GM21423 (cell line): Measurements from ENCODE around the gene DNAAF9.
"Not testable (repeated sequence)": the region's sequence is repeated elsewhere in the genome, so short reads cannot be mapped to it uniquely, and the experiment has no call there.

ENCODE experiments used
- ATAC-seq: cut with Tn5 transposase; IDR thresholded peaks from one replicate; pipeline ENCODE4 v1.9.1; 2021; ENCODE audit warnings: mild to moderate bottlenecking, moderate library complexity; ENCODE audit not compliant: unreplicated experiment

Gene DNAAF9

DNA sequence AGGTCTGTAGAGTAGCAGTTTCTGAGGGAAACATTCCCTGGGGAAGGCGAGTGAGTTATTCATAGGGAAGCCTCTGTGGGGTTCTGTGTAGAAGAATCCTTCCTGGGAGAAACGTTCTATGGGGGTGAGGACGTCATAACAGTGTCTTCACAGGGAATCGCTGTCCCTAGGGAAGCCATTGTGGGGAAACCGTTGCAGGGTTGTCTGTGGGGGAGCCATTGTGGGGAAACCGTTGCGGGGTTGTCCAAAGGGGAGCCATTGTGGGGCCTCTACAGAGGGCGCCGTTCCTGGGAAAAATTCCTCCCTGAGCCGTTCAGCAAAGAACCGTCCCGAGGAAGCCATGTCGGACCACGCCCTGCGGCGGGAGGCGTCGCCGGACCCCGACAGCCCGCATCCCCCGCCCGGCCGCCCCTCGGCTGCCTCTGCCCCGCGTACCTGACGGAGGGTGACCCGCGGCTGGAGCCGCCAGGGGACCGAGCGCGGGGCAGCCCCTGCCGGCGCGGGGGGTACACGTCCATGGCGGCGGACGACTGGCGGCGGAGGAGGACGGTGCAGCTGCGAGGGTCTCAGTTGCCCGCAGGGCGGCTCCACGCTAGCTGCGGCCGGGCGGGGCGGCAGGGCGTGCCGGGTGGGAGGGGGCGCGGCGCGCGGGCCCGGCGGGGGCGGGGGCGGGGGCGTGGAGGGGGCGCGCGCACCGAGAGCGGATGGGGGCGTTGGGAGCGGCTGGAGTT is at the start of gene DNAAF9:
TSS of gene DNAAF9 (minus strand) at position 630 of the 731 bp plus-strand sequence. CDS start at position 518, 112 bp downstream.
- ATAC-seq = peak; percentile 38

DNA sequence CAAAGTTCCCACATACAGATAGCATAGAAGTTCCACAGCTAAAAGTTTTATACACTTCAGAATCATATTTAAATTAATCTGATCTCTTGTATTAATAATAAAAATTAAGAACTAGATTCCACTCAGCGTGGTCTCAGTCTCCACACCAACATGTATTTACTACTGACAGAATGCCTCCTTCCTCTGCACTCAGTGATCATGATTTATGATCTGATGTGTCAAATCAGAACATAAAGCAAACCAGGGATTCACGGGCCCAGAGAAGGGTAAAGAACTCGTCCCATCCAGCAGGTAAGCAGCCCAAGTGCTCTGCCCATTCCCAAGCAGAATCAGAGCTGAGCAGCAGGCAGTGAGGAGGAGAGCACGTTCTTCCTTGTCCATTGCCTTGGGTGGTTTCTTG is 49.2 kb upstream of the DNAAF9 start:
- ATAC-seq = no peak

DNA sequence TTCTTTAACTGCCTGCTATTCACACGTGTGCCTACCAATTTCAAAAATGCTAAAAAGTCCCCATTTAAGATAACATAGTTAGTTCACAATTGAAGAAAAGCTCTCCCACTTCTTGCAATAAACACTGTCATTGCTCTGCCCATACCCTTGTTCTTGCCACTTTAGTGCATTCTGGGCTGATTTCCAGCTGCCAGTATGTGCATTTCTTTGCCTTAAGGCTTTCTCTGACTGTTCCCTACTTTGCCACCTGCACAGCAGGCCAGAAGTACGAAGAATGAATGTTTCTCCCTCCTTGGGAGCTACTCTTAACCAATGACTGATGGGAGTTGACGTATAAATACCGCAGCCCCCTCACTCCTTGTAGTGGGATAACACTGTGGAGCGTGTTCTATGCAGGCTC is 47.4 kb upstream of the DNAAF9 start:
- ATAC-seq = no peak

DNA sequence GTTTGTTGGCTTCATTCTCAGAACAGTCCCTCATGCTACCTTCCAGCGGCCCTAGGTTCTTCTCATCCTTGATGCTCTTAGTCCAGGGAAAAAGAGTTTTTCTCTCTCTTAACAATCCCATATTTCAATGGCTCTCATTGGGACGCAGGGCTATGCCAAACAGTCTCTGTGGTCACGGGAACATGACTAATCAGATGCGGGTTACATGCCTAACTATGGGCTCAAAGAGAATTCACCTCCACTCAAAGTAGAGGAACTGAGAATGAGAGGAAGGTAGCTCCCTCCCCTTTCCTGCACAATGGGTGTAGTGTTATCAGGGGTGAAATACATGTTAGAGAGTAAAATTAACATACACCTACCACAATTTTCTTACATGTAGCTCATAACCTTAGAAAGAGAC is 45.2 kb upstream of the DNAAF9 start:
- ATAC-seq = no peak

- ATAC-seq = no peak
Measured at GRCh38 chr20:3452136-3452535, 44.7 kb upstream of the DNAAF9 start.

DNA sequence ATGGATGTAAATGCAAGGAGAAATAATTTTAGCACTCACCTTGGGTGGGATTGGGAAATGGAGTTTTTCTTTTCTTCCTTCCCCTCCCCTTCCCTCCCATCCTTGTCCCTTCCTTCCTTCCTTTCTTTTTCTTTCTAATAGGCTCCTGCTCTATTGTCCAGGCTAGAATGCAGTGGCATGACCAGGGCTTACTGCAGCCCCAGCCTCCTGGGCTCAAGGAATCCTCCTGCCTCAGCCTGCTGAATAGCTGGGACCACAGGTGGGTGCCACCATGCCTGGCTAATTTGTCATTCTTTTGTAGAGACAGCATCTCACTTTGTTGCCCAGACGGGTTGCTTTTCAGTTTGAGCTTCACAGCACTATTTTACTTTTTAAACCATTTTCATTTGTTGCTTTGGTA is 41.9 kb upstream of the DNAAF9 start:
- no peak for ATAC-seq

- ATAC-seq = no peak
Measured at GRCh38 chr20:3447321-3447720, 39.9 kb upstream of the DNAAF9 start.

- no peak for ATAC-seq
Measured at GRCh38 chr20:3446779-3447178, 39.3 kb upstream of the DNAAF9 start.

DNA sequence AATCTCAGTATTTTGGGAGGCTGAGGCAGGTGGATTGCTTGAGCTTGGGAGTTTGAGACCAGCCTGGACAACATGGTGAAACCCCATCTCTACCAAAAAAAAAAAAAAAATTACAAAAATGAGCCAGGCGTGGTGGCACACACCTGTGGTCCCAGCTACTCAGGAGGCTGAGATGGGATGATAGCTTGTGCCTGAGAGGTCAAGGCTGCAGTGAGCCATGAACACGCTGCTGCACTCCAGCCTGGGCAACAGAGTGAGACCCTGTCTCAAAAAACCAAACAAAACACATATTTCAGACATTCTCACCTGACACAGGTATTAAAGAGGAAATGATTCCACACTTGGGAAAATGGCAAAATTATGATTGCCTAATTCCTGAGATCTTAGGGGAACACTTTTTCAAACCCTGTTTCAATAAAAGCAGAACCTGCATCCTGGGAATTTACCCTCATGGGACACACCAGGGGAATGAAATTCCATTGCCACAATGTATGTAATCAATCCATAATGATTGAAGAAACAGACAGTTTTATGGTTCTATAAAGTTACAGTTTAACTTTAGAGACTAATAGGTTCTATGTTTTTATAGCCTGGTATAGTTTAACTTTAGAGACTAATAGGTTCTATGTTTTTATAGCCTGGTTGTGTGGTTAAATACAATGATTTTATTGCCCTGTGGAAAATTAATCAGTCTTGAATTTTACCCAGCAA is 29.6 kb upstream of the DNAAF9 start:
- ATAC-seq = no peak

- ATAC-seq = no peak
Measured at GRCh38 chr20:3434232-3434631, 26.8 kb upstream of the DNAAF9 start.

DNA sequence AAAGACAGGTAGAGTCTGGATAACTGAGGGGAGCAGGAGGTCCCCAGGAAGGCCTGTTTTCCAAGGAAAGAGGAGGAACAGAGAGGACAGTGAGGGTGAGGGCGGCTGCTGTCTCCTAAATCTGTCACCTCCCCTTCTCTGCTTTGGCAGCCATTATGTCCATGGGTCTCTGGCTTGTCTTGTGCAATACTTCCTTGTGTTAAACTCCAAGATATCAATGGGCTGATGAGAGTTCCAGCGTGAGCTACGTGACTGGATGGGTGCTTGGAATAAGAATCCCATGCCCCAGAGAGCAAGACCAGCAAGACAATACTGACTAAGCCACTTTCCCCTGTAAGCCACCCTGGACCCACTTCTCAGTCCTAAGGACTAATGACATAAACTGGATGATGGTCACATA is 26.3 kb upstream of the DNAAF9 start:
- no peak for ATAC-seq

DNA sequence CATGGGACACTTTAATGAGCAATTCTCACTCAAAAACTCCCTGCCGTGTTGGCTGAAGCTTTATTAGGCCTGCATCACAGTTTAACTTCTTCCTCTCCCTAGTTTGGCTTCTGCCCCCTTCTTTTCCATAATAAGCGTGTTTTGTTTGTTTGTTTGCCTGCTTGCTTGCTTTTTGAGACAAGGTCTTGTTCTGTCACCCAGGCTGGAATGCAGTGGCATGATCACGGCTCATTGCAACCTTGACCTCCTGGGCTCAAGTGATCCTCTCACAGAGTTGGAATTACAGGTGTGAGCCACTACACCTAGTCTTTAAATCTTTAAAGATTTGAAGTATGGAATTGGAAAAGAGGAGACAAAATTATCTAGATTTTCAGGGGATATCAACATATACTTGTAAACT is 25.4 kb upstream of the DNAAF9 start:
- ATAC-seq = no peak

DNA sequence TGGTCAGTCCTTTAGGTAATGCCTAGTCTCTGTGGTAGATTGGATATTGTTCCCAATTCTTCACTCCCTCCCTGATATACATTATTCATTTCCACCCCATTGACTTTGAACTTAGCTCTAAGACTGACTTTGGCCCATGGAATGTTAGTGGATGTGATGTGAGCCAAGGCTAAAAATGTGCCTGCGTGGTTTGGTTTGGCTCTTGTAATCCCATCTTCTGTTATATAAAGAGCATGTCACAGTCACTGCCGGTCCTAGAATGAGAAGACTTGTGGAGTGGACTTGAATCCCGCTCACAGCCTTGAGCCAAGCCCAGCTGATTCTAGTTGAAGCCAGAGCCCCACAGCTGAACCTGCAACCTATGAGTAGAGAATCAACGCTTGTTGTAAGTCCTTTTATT is 23.6 kb upstream of the DNAAF9 start:
- no peak for ATAC-seq

GRCh38 chr20:3430376-3431069 is 23.1 kb upstream of the DNAAF9 start:
- ATAC-seq = peak; percentile 75

DNA sequence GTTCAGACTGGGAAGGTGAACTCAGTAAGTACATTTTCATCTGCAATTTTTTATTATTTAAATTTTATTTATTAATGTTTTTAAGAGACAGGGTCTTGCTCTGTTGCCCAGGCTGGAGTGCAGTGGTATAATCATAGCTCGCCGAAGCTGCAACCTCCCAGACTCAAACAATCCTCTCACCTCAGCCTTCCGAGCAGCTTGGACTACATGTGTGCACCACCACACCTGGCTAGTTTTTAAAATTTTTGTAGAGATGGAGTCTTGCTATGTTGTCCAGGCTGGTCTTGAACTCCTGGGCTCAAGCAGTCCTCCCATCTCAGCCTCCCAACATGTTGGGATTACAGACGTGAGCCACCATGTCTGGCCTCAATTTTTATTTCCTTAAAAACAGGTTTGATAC is 19.3 kb upstream of the DNAAF9 start:
- not testable (repeated sequence) for ATAC-seq

GRCh38 chr20:3423126-3423525 is 15.7 kb upstream of the DNAAF9 start:
- ATAC-seq = no peak

- no peak for ATAC-seq
Measured at GRCh38 chr20:3421985-3422384, 14.5 kb upstream of the DNAAF9 start.

DNA sequence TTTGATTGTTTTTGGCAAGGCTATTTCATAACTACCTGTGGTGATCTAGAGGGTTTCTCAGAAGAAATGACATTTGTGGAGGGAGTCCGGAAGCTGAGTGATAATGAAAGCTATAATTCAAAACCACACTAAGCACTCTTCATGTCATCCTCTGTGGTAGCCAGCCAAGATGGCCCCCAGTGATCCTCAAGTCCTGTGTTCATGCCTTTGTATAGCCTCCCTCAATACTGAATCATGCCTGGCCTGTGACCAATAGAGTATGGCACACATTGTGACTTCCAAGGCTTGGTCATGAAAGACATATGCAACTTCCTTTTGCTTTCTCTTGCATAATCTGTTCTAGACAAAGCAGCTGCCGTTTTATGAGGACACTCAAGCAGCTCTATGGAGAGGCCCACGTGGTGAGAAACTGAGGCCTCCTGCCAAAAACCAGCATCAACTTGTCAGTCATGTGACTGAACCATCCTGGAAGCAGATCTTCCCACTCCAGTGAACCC is 12.8 kb upstream of the DNAAF9 start:
- peak; percentile 99 for ATAC-seq

DNA sequence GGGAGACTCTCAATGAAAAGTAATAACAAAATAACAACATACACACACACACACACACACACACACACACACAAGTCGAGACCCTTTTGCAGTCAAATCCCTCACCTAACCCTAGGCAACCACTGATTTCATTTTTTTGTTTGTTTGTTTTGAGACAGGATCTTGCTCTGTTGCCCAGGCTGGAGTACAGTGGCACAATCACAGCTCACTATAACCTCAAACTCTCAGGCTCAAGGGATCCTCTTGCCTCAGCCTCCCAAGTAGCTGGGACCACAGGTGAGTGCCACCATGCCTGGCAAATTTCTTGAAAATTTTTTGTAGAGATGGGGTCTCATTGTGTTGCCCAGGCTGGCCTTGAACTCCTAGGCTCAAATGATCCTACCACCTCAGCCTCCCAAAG is 10.7 kb upstream of the DNAAF9 start:
- not testable (repeated sequence) for ATAC-seq

DNA sequence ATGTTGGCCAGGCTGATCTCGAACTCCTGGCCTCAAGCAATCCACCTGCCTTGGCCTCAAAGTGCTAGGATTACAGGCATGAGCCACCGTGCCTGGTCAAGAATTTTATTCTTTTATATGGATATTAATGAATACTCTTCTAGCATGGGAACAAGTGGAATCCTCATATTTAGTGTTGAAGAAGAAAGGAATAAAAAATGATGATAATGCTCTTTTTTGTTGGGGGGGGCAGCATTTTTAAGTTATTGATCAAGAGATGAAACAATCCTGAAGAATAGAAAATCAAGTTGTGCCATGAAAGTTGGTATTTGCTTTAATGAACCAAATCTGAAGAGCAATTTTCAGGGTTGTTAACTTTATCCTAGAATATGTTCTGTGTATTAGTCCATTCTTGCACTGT is 6.7 kb upstream of the DNAAF9 start:
- ATAC-seq = no peak

GRCh38 chr20:3413393-3413889 is 6.0 kb upstream of the DNAAF9 start:
- ATAC-seq = no peak
